Type B pancreatic cell (in vitro differentiated cells): ENCODE results near the gene FBRS. TPM values are rescaled to one million over a fixed set of nuclear protein-coding genes. Genes with fewer than 3 reads are reported as not detected.

Experiments used
- DNase-seq: peaks from one replicate; pipeline ENCODE4 v3.0.0; 2021; ENCODE audit warnings: mixed read lengths; ENCODE audit not compliant: unreplicated experiment; ENCODE audit errors: extremely low spot score
- H3K27ac Mint-ChIP-seq: 2 replicates; pipeline ENCODE4 v1.8.0; 2021; ENCODE audit warnings: mild to moderate bottlenecking, mixed read lengths
- H3K27me3 Mint-ChIP-seq: 2 replicates; pipeline ENCODE4 v1.8.0; 2021; ENCODE audit warnings: mixed read lengths
- H3K36me3 Mint-ChIP-seq: 2 replicates; pipeline ENCODE4 v1.8.0; 2021; ENCODE audit warnings: mixed read lengths
- H3K4me1 Mint-ChIP-seq: one replicate; pipeline ENCODE4 v1.8.0; 2021; ENCODE audit warnings: mixed read lengths; ENCODE audit not compliant: unreplicated experiment
- H3K4me3 Mint-ChIP-seq: 2 replicates; pipeline ENCODE4 v1.8.0; 2021; ENCODE audit warnings: mild to moderate bottlenecking, mixed read lengths
- H3K9me3 Mint-ChIP-seq: 2 replicates; pipeline ENCODE4 v1.8.0; 2021; ENCODE audit warnings: mixed read lengths
- CTCF ChIP-seq: fragments of 200-600 bp; sonication (generic); conservative IDR thresholded peaks from 2 replicates; pipeline ENCODE4 v1.5.0; 2021; ENCODE audit warnings: antibody characterized with exemption, mild to moderate bottlenecking
- total RNA-seq: library from RNA; stranded (reverse); gene quantifications from 2 replicates; pipeline ENCODE4 v1.2.1, GENCODE V29; 2021; ENCODE audit warnings: low replicate concordance

The FBRS gene
- total RNA-seq, 1 donor from 2014 or later = 78.2 TPM

DNA sequence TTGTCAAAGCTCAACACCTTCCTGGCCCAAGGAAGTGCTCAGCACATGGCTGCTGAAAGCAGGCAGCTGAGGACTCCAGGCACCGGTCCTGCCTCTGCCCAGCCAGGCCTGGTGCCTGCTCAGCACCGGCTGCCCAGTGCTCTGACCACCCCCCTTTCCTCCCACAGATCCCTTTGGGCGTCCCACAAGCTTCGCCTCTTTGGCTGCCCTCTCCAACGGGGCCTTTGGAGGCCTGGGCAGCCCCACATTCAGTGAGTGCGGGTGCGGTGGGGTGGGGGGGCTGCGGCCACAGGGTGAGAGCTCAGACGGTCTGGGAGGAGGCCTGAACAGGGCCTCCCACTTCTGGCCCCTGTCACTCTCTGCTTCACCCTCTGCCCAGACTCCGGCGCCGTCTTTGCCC, 10.2 kb downstream of the FBRS start:
- H3K4me3 Mint-ChIP-seq = no peak overlapping the region
- TF ChIP-seq CTCF = no peak
- H3K9me3 Mint-ChIP-seq = no peaks in the 10 kb centered on the region
- peaks cover 19% of the 10 kb centered on the region for H3K36me3 Mint-ChIP-seq
- no peak for DNase-seq
- H3K27ac Mint-ChIP-seq = no peak overlapping the region
- no peaks in the 10 kb centered on the region for H3K27me3 Mint-ChIP-seq
- H3K4me1 Mint-ChIP-seq = peaks cover 4% of the 10 kb centered on the region

DNA sequence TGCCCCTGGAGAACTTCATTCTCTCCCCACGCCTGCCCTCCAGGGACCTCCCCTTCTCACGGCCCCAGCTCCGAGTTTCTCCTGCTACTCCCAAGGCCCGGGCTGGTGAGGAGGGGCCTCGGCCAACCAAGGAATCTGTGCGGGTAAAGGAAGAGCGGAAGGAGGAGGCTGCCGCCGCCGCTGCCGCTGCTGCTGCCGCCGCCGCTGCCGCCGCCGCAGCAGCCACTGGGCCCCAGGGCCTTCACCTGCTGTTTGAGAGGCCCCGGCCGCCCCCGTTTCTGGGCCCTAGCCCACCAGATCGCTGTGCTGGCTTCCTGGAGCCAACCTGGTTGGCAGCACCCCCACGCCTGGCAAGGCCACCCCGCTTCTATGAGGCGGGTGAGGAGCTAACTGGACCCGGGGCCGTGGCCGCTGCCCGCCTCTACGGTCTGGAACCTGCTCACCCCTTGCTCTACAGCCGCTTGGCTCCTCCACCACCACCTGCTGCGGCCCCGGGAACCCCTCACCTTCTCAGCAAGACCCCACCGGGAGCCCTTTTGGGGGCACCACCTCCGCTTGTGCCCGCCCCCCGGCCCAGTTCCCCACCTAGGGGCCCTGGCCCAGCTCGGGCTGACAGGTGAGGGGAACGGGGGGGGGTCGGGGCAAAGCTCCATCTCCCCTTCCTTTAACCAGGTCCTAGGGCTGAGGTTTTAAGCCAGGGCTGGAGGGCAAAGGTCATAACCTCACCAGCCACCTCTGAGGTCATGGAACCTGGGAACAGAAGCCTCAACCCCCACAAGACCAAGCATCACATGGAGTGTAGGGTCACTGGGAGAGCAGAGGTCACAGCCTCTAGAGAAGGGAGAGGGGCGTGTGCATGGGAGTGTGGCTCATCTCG, 11.0 kb downstream of the FBRS start:
- no peak for TF ChIP-seq CTCF
- no peak for DNase-seq
- H3K4me1 Mint-ChIP-seq = no peaks in the 10 kb centered on the region
- H3K4me3 Mint-ChIP-seq = no peak overlapping the region
- H3K27me3 Mint-ChIP-seq = no peaks in the 10 kb centered on the region
- H3K36me3 Mint-ChIP-seq = peaks cover 15% of the 10 kb centered on the region
- H3K27ac Mint-ChIP-seq = no peak overlapping the region
- no peaks in the 10 kb centered on the region for H3K9me3 Mint-ChIP-seq

DNA sequence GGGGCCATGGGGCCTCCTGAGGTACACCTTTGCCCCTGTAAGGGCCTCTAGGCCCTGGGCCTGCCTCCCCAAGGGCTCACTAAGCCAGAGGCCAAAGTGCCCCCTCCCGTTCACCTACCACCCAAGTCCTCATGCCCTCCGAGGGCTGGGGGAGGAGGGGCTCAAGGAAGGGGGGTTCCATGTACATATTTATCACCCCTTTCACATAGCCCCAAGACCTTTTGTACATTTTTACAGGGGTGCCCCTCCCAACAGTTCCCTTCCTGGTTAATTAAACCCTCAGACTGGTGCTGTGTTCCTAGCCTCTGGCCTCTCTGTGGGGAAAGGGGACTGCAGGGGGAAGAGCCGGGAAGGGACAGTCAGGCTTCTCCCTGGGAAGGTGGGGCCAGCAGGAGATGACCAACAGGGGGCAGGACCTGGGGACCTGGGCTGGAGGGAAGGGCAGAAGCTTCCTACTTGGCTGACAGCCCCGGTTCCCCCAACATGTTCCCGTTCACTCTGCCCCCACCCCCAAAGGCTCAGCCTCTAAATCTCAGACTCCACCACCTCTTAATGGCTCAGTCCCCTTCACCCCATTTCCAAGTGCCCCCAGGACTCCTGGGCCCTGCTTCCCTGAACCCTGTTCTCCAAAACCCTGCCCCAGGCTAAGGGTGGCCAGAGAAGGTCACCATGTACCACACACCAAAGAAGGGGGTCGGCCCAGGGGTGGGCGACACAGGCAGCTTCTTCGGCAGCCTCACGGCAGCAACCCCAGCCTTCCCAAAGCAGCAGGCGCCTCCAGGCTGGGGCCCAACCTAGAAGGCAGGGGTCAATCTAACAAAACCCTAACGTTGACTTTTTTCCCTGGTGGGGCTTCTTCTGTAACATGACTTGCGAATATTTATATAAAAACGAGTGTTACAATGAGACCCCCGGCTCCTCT, 11.9 kb downstream of the FBRS start:
- Mint-ChIP-seq H3K9me3 (no peaks in the 10 kb centered on the region), H3K36me3 (peaks cover 15% of the 10 kb centered on the region), H3K4me1 (no peaks in the 10 kb centered on the region), H3K27me3 (no peaks in the 10 kb centered on the region), H3K27ac (no peak overlapping the region), H3K4me3 (no peak overlapping the region)
- no peak for DNase-seq
- TF ChIP-seq CTCF = no peak

DNA sequence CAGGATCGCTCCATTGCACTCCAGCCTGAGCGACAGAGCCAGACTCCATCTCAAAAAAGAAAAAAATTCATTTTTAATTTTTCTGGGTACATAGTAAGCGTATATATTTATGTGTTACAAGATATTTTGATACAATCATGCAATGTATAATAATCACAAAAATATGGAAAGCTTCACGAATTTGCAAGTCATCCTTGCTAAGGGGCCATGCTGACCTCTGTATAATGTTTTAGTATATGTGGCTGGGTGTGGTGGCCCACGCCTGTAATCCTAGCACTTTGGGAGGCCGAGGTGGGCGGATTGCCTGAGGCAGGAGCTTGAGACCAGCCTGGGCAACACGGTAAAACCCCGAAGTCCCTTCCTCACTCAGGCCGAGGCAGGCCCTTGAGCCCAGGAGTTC, 16.9 kb downstream of the FBRS start:
- Mint-ChIP-seq H3K27me3 (no peaks in the 10 kb centered on the region), H3K4me3 (no peak overlapping the region), H3K36me3 (peaks cover 9% of the 10 kb centered on the region), H3K27ac (no peak overlapping the region), H3K4me1 (no peaks in the 10 kb centered on the region), H3K9me3 (no peaks in the 10 kb centered on the region)
- TF ChIP-seq CTCF = no peak
- DNase-seq = no peak

- Mint-ChIP-seq H3K9me3 (no peaks in the 10 kb centered on the region), H3K36me3 (no peaks in the 10 kb centered on the region), H3K4me1 (no peaks in the 10 kb centered on the region), H3K27ac (no peak overlapping the region), H3K4me3 (no peak overlapping the region), H3K27me3 (no peaks in the 10 kb centered on the region)
- no peak for TF ChIP-seq CTCF
- no peak for DNase-seq
Measured at GRCh38 chr16:30677931-30678585, 19.8 kb downstream of the FBRS start.
